H1 (cell line): ENCODE results near the gene DPH6. TPM values are rescaled to one million over a fixed set of nuclear protein-coding genes. Genes with fewer than 3 reads are reported as not detected.

Experiments used
- CTCF ChIA-PET: fragments of 300-600 bp; sonication (Branson Sonifier 250); formaldehyde crosslinking; loops from one replicate; lab custom pipeline; 2021; ENCODE audit not compliant: partially characterized antibody; lab: Charles Lee
- POLR2A ChIA-PET: fragments of 300-600 bp; sonication (Branson Sonifier 250); formaldehyde crosslinking; loops from one replicate; lab custom pipeline; 2021; ENCODE audit warnings: inconsistent platforms; ENCODE audit not compliant: partially characterized antibody; lab: Charles Lee
- DNase-seq, 2 experiments: peaks; one replicate each; pipeline versions ENCODE4 v3.0.0 to v3.0.0-alpha.2; 2010 to 2022; ENCODE audit warnings: low spot score in 2 of 2, low read depth in 1 of 2, mixed read lengths in 1 of 2
- FAIRE-seq: peaks from 2 replicates; lab custom pipeline; 2011; peaks lifted over from hg19 to GRCh38; lab: Jason Lieb, UNC
- H2AFZ ChIP-seq: 2 replicates; pipeline ENCODE4 v1.8.1; 2012; ENCODE audit warnings: low read length, inconsistent platforms
- H2AK5ac ChIP-seq: 2 replicates; pipeline ENCODE4 v1.6.1; 2013; ENCODE audit warnings: low read depth, low read length
- H2BK120ac ChIP-seq: replicated peaks from 2 replicates; pipeline ENCODE3; 2013; ENCODE audit warnings: low read depth, low read length, inconsistent platforms
- H2BK12ac ChIP-seq: 2 replicates; pipeline ENCODE4 v1.6.1; 2013; ENCODE audit warnings: low read depth, low read length
- H2BK15ac ChIP-seq: 2 replicates; pipeline ENCODE4 v1.6.1; 2013; ENCODE audit warnings: low read length
- H2BK20ac ChIP-seq: 2 replicates; pipeline ENCODE4 v1.6.1; 2013; ENCODE audit warnings: low read length
- H2BK5ac ChIP-seq: 2 replicates; pipeline ENCODE4 v1.6.1; 2013; ENCODE audit warnings: low read depth, low read length
- H3K14ac ChIP-seq: 2 replicates; pipeline ENCODE4 v1.6.1; 2013; ENCODE audit warnings: inconsistent platforms; ENCODE audit not compliant: insufficient read length
- H3K18ac ChIP-seq: 2 replicates; pipeline ENCODE4 v1.6.1; 2013; ENCODE audit warnings: low read length; ENCODE audit errors: extremely low read depth
- H3K23ac ChIP-seq: 2 replicates; pipeline ENCODE4 v1.6.1; 2013; ENCODE audit warnings: inconsistent platforms; ENCODE audit not compliant: insufficient read length
- H3K23me2 ChIP-seq: 2 replicates; pipeline ENCODE4 v1.6.1; 2013; ENCODE audit warnings: low read depth, low read length
- H3K27ac ChIP-seq: 2 replicates; pipeline ENCODE4 v1.6.1; 2011; ENCODE audit warnings: low read depth, low read length, inconsistent platforms
- H3K27me3 ChIP-seq, 4 experiments: replicated peaks in 1 of 4; 1 replicate in 1 of 4; 2 replicates in 3 of 4; pipeline versions ENCODE4 v1.6.1 to v1.8.1; 2011 to 2013; ENCODE audit warnings: low read length in 3 of 4, mild to moderate bottlenecking in 3 of 4, inconsistent platforms in 2 of 4, mixed read lengths in 2 of 4, moderate library complexity in 1 of 4; ENCODE audit not compliant: control insufficient read depth in 3 of 4, insufficient read depth in 3 of 4; ENCODE audit errors: extremely low read depth in 1 of 4
- H3K36me3 ChIP-seq, 4 experiments: 2 replicates each; pipeline versions ENCODE4 v1.6.1 to v1.8.1; 2011 to 2013; ENCODE audit warnings: mild to moderate bottlenecking in 4 of 4, low read length in 3 of 4, moderate library complexity in 2 of 4, control low read depth in 1 of 4, inconsistent platforms in 1 of 4; ENCODE audit not compliant: insufficient read depth in 4 of 4, control insufficient read depth in 2 of 4
- H3K4ac ChIP-seq: replicated peaks from 2 replicates; pipeline ENCODE3; 2013; ENCODE audit warnings: low read length, low read depth, mixed read lengths, inconsistent platforms; ENCODE audit not compliant: insufficient read length
- H3K4me1 ChIP-seq, 4 experiments: replicated peaks in 1 of 4; 1 replicate in 1 of 4; 2 replicates in 3 of 4; pipeline versions ENCODE4 v1.6.1 to v1.8.1; 2011 to 2013; ENCODE audit warnings: low read length in 3 of 4, inconsistent platforms in 2 of 4, mixed read lengths in 1 of 4; ENCODE audit not compliant: insufficient read depth in 4 of 4, control insufficient read depth in 3 of 4
- H3K4me2 ChIP-seq, 2 experiments: 2 replicates each; pipeline versions ENCODE4 v1.6.1 to v1.8.1; 2011 to 2013; ENCODE audit warnings: low read depth in 2 of 2, low read length in 2 of 2, control low read depth in 1 of 2, inconsistent platforms in 1 of 2, mild to moderate bottlenecking in 1 of 2; ENCODE audit not compliant: insufficient read depth in 1 of 2
- H3K4me3 ChIP-seq, 4 experiments: fragments of 200-600, 300-600 bp in 1 of 4; sonication (generic), shearing (Covaris generic), sonication (Bioruptor Twin) in 1 of 4; 2 replicates each; pipeline versions ENCODE4 v1.5.1 to v1.8.1; 2011 to 2016; ENCODE audit warnings: low read length in 4 of 4, low read depth in 3 of 4, control low read depth in 2 of 4, inconsistent platforms in 2 of 4, mild to moderate bottlenecking in 2 of 4, mixed read lengths in 1 of 4, moderate library complexity in 1 of 4; ENCODE audit not compliant: insufficient read depth in 2 of 4; ENCODE audit errors: extremely low read depth in 1 of 4
- H3K56ac ChIP-seq: replicated peaks from 2 replicates; pipeline ENCODE3; 2013; ENCODE audit warnings: low read depth, mild to moderate bottlenecking, mixed read lengths, low read length, inconsistent platforms; ENCODE audit not compliant: insufficient read length
- H3K79me1 ChIP-seq: 2 replicates; pipeline ENCODE4 v1.6.1; 2013; ENCODE audit warnings: low read depth, low read length, control low read depth
- H3K79me2 ChIP-seq, 2 experiments: 2 replicates each; pipeline versions ENCODE4 v1.6.1 to v1.8.1; 2012 to 2013; ENCODE audit warnings: low read length in 2 of 2, mild to moderate bottlenecking in 2 of 2, inconsistent platforms in 1 of 2; ENCODE audit not compliant: insufficient read depth in 2 of 2, control insufficient read depth in 1 of 2
- H3K9ac ChIP-seq, 4 experiments: replicated peaks in 1 of 4; 1 replicate in 1 of 4; 2 replicates in 3 of 4; pipeline versions ENCODE4 v1.6.1 to v1.8.1; 2011 to 2013; ENCODE audit warnings: low read depth in 3 of 4, low read length in 3 of 4, control low read depth in 2 of 4, mild to moderate bottlenecking in 2 of 4, moderate library complexity in 2 of 4, inconsistent platforms in 1 of 4; ENCODE audit errors: extremely low read depth in 1 of 4
- H3K9me3 ChIP-seq, 2 experiments: 2 replicates each; pipeline versions ENCODE4 v1.6.1 to v1.8.1; 2012 to 2013; ENCODE audit warnings: mild to moderate bottlenecking in 2 of 2, moderate library complexity in 2 of 2, control low read depth in 1 of 2, inconsistent platforms in 1 of 2, low read depth in 1 of 2, low read length in 1 of 2, mixed read lengths in 1 of 2; ENCODE audit not compliant: insufficient read depth in 2 of 2
- H4K20me1 ChIP-seq, 2 experiments: replicated peaks in 1 of 2; 2 replicates each; pipeline versions ENCODE3 to v1.8.1; 2011 to 2013; ENCODE audit warnings: inconsistent platforms in 2 of 2, low read length in 2 of 2, mild to moderate bottlenecking in 1 of 2; ENCODE audit not compliant: insufficient read depth in 2 of 2, control insufficient read depth in 1 of 2
- H4K5ac ChIP-seq: 2 replicates; pipeline ENCODE4 v1.6.1; 2013; ENCODE audit warnings: low read length, low read depth, mixed read lengths, inconsistent platforms; ENCODE audit not compliant: insufficient read length
- H4K8ac ChIP-seq: 2 replicates; pipeline ENCODE4 v1.8.0; 2013; ENCODE audit warnings: mild to moderate bottlenecking, moderate library complexity, low read length, inconsistent platforms; ENCODE audit not compliant: insufficient read depth; ENCODE audit errors: extremely low read depth
- H4K91ac ChIP-seq: replicated peaks from 2 replicates; pipeline ENCODE3; 2013; ENCODE audit warnings: low read length, mixed read lengths, inconsistent platforms; ENCODE audit not compliant: insufficient read length
- BCL11A ChIP-seq, 2 experiments: IDR thresholded peaks; one replicate each; pipeline ENCODE4 v1.6.1; 2011; ENCODE audit warnings: low read depth in 2 of 2, low read length in 2 of 2, mild to moderate bottlenecking in 2 of 2
- JUND ChIP-seq: IDR thresholded peaks from 2 replicates; pipeline ENCODE4 v1.6.1; 2011; ENCODE audit warnings: mild to moderate bottlenecking, improper control_type of control experiment, low read length
- KDM1A ChIP-seq: fragments of 200-600, 300-600 bp; sonication (generic); IDR thresholded peaks from 2 replicates; pipeline ENCODE4 v1.7.1; 2016; ENCODE audit warnings: mild to moderate bottlenecking, low read length, borderline replicate concordance
- MAFK ChIP-seq: IDR thresholded peaks from 2 replicates; pipeline ENCODE4 v1.6.1; 2012; ENCODE audit warnings: low read depth, mild to moderate bottlenecking, improper control_type of control experiment, low read length
- POU5F1 ChIP-seq: IDR thresholded peaks from 2 replicates; pipeline ENCODE4 v1.6.1; 2011; ENCODE audit warnings: low read depth, mild to moderate bottlenecking, low read length, moderate library complexity
- RAD21 ChIP-seq, 2 experiments: IDR thresholded peaks in 1 of 2; conservative IDR thresholded peaks in 1 of 2; 2 replicates each; pipeline ENCODE4 v1.6.1; 2011; ENCODE audit warnings: low read depth in 2 of 2, low read length in 2 of 2, improper control_type of control experiment in 1 of 2, inconsistent platforms in 1 of 2, mild to moderate bottlenecking in 1 of 2, moderate library complexity in 1 of 2
- RFX5 ChIP-seq: IDR thresholded peaks from 2 replicates; pipeline ENCODE4 v1.6.1; 2011; ENCODE audit warnings: low read depth, low read length, improper control_type of control experiment, borderline replicate concordance
- RXRA ChIP-seq: IDR thresholded peaks from 2 replicates; pipeline ENCODE4 v1.6.1; 2011; ENCODE audit warnings: low read depth, mild to moderate bottlenecking, low read length, moderate library complexity; ENCODE audit not compliant: insufficient read depth
- TAF7 ChIP-seq: optimal IDR thresholded peaks from 2 replicates; pipeline ENCODE3; 2011; ENCODE audit warnings: low read depth, mild to moderate bottlenecking, inconsistent platforms, low read length, moderate library complexity, borderline replicate concordance
- TBP ChIP-seq: IDR thresholded peaks from 2 replicates; pipeline ENCODE4 v1.6.1; 2011; ENCODE audit warnings: low read depth, low read length, improper control_type of control experiment
- TCF12 ChIP-seq: IDR thresholded peaks from 2 replicates; pipeline ENCODE4 v1.6.1; 2011; ENCODE audit warnings: low read depth, mild to moderate bottlenecking, low read length
- WGBS, 2 experiments: shearing (Covaris generic) in 1 of 2; methylation state at CpG; one replicate each; pipeline versions ENCODE4 v1.1.6 to v1.1.7; 2013 to 2015; ENCODE audit warnings: low lambda C conversion rate in 2 of 2, mixed read lengths in 2 of 2, inconsistent platforms in 1 of 2, low coverage in 1 of 2, missing lambda C conversion rate in 1 of 2; ENCODE audit not compliant: insufficient replicate concordance in 2 of 2, insufficient coverage in 1 of 2, insufficient read length in 1 of 2; ENCODE audit errors: extremely low coverage in 1 of 2, missing lambda C conversion rate in 1 of 2; 5-methylcytosine and 5-hydroxymethylcytosine counted together
- polyA plus RNA-seq, 7 experiments: library from polyadenylated mRNA; depleted of rRNA in 3 of 7; stranded (reverse) in 5 of 7; unstranded in 2 of 7; fragments of >200 nt in 5 of 7; fragments of 200-250 nt in 2 of 7; gene quantifications; 1 replicate in 5 of 7; 2 replicates in 1 of 7; 4 replicates in 1 of 7; pipeline versions ENCODE4 v1.2.1 to v1.2.3, GENCODE V29; 2011 to 2013; ENCODE audit warnings: missing spikeins in 2 of 7, mixed read lengths in 2 of 7
- total RNA-seq: library from RNA; stranded (reverse); fragmentation: NEBNext Ultra II Directional; extraction: Animal tissue kit (Norgen Biotek cat#: 25700); gene quantifications from 2 replicates; pipeline ENCODE4 v1.2.1, GENCODE V29; 2021
- TF ChIP-seq, protein P1 (sequence below): IDR thresholded peaks from 2 replicates; pipeline ENCODE4 v1.6.1; 2012; ENCODE audit warnings: inconsistent platforms
- TF ChIP-seq, protein P2 (sequence below): IDR thresholded peaks from 2 replicates; pipeline ENCODE4 v1.6.1; 2011; ENCODE audit warnings: low read length, improper control_type of control experiment

The DPH6 gene
- total and polyA plus RNA-seq, 2 of the 8 experiments (the other 6 are each of a cell fraction or from before 2014, with no cell fraction given), result 21.6 to 30.5 TPM

DNA sequence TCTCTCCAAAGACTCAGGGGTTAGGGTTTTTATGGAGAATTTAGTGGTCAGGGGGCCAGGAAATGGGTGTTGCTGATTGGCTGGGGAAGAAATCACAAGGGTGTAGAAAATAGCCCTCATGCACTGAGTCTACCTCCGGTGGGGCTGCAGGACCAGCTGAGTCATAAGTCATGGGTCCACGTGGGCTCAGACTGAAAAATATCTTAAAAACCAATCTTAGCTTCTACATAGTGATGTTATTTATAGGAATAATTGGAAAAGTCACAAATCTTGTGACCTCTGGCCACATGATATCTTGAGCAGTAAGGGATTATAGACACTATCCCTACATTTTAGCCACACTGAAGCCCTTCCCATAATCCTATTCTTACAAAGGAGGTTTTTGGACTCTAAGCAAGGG is 224.0 kb downstream of the DPH6 start:
- no peaks in the 10 kb centered on the region for H3K79me1 ChIP-seq
- no peak overlapping the region for H4K91ac ChIP-seq
- H3K4me1 ChIP-seq, result no peaks in the 10 kb centered on the region
- no peak for DNase-seq
- no peak overlapping the region for H2BK15ac ChIP-seq
- H4K8ac ChIP-seq, result no peak overlapping the region
- WGBS, 2 experiments, result 90% methylated on average over 2 of the region's 2 CpGs; no CpG with 5 or more reads in 1 of the 2 experiments
- no peak for FAIRE-seq
- no peak overlapping the region for H2AK5ac ChIP-seq
- no peak overlapping the region for H2AFZ ChIP-seq
- H3K27ac ChIP-seq, result no peak overlapping the region
- H3K23ac ChIP-seq, result no peak overlapping the region
- no peak overlapping the region for H3K56ac ChIP-seq
- H3K27me3 ChIP-seq, result no peaks in the 10 kb centered on the region
- no peaks in the 10 kb centered on the region for H3K9me3 ChIP-seq
- H4K5ac ChIP-seq, result no peak overlapping the region
- H2BK20ac ChIP-seq, result no peak overlapping the region
- no peaks in the 10 kb centered on the region for H3K23me2 ChIP-seq
- no peaks in the 10 kb centered on the region for H3K36me3 ChIP-seq
- H3K79me2 ChIP-seq, result no peaks in the 10 kb centered on the region
- H3K18ac ChIP-seq, result no peak overlapping the region
- H2BK120ac ChIP-seq, result no peak overlapping the region
- POLR2A ChIA-PET, result no interaction called here
- no peak overlapping the region for H2BK12ac ChIP-seq
- H4K20me1 ChIP-seq, result no peaks in the 10 kb centered on the region
- H3K4me3 ChIP-seq, result no peak overlapping the region
- no peak overlapping the region for H3K9ac ChIP-seq
- no peak for TF ChIP-seq TAF7
- TF ChIP-seq MAFK, result no peak
- TF ChIP-seq, protein P1, sequence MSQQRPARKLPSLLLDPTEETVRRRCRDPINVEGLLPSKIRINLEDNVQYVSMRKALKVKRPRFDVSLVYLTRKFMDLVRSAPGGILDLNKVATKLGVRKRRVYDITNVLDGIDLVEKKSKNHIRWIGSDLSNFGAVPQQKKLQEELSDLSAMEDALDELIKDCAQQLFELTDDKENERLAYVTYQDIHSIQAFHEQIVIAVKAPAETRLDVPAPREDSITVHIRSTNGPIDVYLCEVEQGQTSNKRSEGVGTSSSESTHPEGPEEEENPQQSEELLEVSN, result no peak
- TF ChIP-seq KDM1A, result no peak
- no peak for TF ChIP-seq RFX5
- TF ChIP-seq RAD21 (IDR thresholded peaks at IDR 0.05 in 1 of 2, conservative IDR thresholded peaks at IDR 0.05 in 1 of 2; ENCODE audit: low read depth in 2 of 2, low read length in 2 of 2), result no peak
- no peak for TF ChIP-seq BCL11A (IDR thresholded peaks at IDR 0.05; ENCODE audit: low read depth in 2 of 2, low read length in 2 of 2)
- TF ChIP-seq RXRA, result no peak
- TF ChIP-seq TBP, result no peak
- TF ChIP-seq TCF12, result no peak
- TF ChIP-seq, protein P2, sequence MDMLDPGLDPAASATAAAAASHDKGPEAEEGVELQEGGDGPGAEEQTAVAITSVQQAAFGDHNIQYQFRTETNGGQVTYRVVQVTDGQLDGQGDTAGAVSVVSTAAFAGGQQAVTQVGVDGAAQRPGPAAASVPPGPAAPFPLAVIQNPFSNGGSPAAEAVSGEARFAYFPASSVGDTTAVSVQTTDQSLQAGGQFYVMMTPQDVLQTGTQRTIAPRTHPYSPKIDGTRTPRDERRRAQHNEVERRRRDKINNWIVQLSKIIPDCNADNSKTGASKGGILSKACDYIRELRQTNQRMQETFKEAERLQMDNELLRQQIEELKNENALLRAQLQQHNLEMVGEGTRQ, result no peak
- no peak for TF ChIP-seq JUND
- no peak for TF ChIP-seq POU5F1
- H3K4ac ChIP-seq, result no peak overlapping the region
- H3K4me2 ChIP-seq, result no peak overlapping the region
- H3K14ac ChIP-seq, result no peak overlapping the region
- no peak overlapping the region for H2BK5ac ChIP-seq
- CTCF ChIA-PET, result no interaction called here
